Suppressor macrophage (primary cell): ENCODE results near the gene STUB1.

ENCODE experiments used
- DNase-seq, 4 experiments: peaks; one replicate each; pipeline ENCODE4 v3.0.0-alpha.2; 2020 to 2022

The STUB1 gene

DNA sequence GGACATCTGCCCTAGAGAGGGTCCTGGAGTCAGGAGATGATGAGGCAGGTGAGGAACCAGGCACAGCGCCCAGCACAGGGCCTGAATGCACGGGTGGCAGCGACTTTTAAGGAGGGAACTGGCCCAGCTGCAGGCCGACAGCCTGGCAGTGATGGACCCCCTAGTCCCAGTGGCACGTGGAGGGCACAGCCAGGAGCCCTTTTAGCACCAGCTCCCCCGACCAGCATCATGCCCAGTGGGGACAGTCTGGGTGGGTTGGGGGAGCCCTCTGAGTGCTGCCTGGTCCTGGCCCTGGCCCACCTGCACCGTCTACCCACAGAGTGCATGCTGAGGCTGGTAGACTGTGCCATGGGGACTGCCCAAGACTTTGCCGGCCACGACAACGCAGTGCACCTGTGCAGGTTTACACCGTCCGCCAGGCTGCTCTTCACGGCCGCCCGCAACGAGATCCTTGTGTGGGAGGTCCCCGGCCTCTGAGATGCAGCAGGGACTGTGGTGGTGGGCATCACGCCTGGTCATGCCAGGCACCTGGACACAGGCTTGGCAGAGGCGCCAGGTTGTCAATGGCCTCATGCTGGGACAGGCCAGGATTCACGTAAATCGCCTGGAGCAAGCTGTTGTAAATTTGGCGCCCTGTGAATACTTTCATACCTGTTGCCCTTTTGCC, 13.0 kb upstream of the STUB1 start:
- no peak for DNase-seq

DNA sequence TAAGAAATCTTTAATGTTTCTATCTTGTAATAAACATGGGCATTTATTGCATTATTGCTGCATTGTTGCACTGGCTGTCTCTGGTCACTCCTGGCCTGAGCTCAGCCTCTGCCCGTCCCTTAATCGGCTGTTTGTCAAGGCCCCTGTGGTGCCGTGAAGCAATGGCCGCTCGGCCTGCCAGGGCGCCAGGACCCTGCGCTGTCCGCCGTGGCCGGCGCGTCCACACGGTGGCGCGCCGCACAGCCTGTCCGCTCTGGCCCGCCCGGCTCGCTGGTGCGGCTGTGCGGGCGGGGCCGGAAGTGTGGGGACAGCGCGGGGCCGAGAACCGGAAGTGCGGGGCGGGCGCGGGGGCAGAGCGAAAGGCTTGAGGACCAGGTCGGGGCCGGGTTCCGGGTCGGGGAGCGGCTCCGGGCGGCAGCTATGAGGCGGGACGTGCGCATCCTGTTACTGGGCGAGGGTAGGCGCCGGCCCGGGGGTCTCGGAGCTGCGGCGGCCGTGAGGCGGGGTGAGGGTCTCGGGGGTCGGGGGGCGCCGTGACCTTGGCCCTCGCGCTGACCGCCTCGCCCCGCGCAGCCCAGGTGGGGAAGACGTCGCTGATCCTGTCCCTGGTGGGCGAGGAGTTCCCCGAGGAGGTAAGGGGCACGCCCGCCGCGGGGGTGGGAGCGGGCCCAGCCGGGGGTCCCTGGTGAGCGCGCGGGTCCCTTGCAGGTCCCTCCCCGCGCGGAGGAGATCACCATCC, 12.3 kb upstream of the STUB1 start, which contains the start of gene RHOT2:
Gene RHOT2, plus strand, starts transcription at position 353 of the 739 bp plus-strand sequence. Its CDS starts 68 bp downstream, at position 421.
- peak; percentile 96 to 99 (median 98) for DNase-seq

DNA sequence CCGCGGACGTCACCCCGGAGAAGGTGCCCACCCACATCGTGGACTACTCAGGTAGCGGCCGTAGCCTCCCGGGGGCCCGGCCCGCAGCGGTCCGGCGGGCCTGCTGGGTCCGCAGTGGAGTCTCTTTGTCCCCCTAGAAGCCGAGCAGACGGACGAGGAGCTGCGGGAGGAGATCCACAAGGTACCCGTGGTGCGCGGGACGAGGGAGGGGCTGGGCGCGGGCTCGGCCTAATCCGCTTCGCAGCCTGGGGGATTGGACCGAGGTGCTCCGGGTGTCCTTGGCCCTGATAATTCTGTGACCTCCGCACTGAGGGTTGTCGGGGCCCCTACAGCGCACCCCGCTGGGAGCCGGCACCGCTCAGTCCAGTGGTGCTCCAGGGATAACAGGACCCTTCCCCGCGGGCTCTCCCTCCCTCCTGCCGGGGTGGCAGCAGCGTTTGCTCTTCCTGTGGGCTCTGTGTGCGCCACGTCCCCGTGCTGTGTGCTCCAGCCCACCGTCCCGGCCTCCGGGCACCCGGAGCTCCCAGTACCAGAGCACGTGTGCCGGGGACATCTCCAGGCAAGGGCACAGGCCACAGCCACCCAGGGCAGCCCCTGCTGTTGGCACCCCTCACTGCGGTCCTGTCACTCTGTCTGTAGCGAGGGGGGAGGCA, 11.6 kb upstream of the STUB1 start:
- DNase-seq: peak in 3 of 4 experiments; percentile 7 to 41 (median 19)

DNA sequence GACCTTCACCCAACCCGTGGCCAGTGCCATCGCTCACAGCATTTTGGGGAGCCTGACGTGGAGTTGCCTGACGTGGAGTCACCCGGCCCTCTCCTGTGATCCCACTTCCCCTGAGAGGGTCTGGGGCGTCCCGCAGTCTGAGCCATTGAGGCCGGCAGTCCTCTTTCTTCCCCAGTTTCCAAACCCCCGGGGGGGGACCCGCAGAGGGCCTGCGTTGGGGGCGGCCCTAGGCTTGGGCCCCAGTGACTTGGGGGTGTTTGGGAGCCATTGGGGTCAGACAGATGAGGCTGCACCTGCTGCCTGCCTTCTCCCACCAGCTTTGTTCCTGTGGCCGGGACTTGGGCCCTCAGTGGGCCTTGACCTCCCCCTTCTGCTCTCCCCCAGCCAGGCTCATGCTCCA, 10.5 kb upstream of the STUB1 start:
- DNase-seq: no peak

DNA sequence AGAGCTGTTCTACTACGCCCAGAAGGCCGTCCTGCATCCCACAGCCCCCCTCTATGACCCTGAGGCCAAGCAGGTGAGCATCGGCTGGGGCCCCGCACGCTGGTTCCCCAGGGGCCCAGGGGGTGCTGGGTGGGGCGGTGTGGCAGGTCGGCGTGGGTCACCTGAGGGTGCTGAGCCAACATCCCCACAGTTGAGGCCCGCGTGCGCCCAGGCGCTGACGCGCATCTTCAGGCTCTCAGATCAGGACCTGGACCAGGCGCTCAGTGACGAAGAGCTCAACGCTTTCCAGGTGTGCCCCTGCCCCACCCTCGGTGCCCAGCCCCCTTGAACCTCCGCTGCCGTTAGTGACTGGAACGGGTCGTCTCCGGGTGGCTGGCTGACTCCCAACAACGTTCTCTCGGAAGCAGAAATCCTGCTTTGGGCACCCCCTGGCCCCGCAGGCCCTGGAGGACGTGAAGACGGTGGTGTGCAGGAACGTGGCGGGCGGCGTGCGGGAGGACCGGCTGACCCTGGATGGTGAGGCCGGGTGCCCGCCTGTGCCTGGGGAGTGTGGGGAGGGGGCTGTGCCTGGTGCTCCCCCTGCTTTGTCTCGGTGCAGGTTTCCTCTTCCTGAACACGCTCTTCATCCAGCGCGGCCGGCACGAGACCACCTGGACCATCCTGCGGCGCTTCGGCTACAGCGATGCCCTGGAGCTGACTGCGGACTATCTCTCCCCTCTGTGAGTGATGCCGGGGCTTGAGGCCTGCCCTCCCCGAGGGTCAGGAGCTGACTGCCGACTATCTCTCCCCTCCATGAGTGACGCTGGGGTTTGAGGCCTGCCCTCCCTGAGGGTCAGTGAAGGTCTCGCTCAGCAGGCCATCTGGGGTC, 9.5 kb upstream of the STUB1 start:
- no peak for DNase-seq

DNA sequence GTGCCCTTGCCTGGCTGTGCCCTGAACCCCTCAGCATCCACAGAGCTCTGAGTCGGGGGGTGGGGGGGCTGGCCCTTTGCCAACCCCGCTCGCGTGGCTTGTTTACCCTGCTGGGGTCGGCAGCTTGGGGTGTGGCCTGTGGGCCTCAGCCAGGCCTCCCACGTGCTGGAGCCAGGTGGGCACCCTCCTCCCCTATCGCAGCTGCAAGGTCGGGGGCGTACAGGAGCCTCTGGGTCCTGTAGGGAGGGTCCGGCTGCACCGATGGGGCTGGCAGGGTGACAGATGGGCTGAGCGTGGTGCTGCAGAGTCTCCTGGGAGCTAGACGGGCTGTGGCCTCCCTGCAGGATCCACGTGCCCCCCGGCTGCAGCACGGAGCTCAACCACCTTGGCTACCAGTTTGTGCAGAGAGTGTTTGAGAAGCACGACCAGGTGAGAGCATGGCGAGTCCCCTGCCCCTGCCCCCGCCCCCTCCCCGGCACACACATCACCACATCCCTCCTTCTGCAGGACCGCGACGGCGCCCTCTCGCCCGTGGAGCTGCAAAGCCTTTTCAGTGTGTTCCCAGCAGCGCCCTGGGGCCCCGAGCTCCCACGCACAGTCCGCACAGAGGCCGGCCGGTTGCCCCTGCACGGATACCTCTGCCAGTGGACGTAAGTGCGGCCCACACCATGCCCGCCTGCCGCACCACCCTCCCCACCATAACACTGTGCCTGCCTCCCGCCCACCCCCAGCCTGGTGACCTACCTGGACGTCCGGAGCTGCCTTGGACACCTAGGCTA, 8.7 kb upstream of the STUB1 start:
- no peak for DNase-seq

DNA sequence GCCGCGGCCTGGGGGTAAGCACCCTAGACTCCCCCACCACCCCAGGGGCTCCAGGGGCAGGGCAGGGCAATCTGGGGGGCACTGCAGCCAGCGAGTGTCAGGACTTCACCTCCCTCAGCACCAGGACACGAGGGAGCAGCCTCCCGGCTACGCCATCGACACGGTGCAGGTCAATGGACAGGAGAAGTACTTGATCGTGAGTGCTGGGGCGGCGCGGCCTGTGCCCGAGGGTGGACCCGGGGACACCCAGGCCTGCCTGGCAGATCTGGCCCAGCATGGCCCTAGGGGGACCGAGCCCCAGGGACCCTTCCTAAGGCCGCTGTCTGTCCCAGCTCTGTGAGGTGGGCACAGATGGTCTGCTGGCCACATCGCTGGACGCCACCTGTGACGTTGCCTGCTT, 7.8 kb upstream of the STUB1 start:
- no peak for DNase-seq

DNA sequence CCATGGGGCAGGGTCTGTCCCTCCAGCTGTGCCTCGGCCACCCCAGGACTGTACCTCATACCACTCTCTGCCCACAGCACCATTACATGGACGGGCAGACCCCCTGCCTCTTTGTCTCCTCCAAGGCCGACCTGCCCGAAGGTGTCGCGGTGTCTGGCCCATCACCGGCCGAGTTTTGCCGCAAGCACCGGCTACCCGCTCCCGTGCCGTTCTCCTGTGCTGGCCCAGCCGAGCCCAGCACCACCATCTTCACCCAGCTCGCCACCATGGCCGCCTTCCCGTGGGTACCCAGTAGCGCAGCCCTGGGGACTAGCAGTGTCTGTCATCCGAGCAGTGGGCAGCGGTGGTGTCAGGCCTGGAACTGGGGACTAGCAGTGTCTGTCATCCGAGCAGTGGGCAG, 7.4 kb upstream of the STUB1 start:
- no peak for DNase-seq

DNA sequence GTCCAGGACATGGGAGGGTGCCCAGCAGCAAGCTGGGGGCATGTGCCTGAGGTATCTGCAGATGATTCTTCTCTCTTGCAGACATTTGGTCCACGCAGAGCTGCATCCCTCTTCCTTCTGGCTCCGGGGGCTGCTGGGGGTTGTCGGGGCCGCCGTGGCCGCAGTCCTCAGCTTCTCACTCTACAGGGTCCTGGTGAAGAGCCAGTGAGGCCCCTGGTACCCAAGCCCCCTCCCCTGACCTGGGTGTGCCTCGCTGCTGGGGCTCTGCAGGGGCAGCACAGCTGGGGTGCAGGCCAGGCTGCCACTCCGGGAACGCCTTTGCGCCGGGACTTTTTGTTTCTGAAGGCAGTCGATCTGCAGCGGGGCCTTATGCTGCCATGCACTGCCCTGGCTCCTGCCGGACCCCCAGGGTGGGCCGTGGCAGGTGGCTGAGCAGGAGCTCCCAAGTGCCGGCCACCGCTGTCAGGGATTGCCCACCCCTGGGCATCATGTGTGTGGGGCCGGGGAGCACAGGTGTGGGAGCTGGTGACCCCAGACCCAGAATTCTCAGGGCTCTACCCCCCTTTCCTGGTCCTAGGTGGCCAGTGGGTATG, 6.7 kb upstream of the STUB1 start:
- no peak for DNase-seq

DNA sequence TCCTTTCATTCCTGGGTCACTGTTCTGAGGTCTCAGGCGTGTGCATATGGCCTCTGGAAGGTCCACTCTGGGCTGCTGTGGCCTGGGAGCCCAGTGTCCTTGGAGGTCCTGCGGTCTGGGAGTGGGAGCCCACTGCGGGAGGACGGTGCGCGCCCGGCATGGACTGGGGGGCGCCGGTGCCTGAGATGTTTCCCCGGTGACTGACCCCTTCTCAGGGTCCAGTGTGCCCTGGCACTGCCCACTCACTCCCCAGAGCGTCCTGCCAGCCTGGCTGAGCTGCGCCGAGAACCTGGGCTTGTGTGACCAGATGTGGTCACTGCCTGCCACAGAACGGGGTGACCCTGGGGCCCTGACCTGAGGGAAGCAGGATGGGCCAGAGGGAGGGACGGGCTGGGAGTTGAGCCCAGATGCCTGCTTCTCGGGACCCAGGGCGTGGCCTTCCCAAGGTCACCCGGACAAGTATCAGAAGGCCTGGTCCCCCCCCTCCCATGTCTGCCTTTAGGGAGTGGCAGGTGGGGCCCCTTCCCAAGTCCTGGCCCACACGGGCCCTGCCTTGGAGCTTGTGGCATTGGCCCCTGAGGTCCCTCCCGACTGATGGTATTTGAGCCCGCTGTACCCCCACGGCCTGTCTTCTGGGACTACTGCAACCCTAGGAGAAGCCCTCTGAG, 5.9 kb upstream of the STUB1 start:
- DNase-seq: no peak

DNA sequence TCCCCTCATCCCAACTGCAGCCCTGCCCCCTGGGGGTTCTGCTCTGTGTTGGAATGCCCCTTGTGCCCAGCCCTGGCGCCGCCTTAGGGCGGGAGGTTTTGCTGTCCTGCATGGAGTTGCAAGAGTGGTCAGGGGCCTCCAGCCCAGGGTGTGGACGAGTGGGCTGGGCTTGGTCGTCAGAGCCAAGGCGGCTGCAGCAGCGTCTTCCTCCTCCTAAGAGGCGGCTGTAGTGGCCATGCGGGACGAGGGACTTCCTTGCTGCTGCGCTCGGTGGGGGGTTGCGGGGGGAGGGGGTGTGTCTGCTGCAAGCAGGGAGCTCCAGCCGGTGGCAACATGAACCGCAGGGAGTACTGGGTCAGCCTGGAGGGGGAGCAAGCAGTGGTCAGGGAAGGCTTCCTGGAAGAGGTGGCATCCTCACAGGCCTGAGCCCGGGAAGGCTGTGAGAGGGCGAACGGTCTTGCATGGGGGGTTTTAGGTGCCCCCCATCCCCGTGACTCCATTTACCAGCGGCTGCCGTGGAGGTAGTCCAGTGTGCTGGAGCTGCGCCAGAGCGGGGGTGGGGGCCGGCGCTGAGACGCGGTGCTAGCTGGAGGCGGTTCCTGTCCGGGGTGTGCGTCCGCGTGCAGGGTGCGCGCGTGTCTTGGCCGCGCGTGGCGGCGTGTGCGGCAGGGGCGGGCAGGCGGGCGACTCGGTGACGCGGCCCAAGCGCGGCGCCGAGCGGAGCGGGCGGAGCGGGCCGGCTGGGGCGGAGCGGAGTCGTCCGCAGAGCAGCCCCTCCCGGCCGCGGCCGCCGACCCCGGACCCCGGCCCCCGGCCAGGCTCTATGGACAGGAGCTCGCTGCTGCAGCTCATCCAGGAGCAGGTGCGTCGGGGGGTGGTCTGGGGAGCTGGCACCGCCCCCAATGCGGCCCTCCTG, 5.0 kb upstream of the STUB1 start, which contains the start of gene RHBDL1:
Gene RHBDL1, plus strand, starts transcription at position 704 of the 916 bp plus-strand sequence. Its CDS starts 120 bp downstream, at position 824.
- peak; percentile 33 to 74 (median 53) for DNase-seq

DNA sequence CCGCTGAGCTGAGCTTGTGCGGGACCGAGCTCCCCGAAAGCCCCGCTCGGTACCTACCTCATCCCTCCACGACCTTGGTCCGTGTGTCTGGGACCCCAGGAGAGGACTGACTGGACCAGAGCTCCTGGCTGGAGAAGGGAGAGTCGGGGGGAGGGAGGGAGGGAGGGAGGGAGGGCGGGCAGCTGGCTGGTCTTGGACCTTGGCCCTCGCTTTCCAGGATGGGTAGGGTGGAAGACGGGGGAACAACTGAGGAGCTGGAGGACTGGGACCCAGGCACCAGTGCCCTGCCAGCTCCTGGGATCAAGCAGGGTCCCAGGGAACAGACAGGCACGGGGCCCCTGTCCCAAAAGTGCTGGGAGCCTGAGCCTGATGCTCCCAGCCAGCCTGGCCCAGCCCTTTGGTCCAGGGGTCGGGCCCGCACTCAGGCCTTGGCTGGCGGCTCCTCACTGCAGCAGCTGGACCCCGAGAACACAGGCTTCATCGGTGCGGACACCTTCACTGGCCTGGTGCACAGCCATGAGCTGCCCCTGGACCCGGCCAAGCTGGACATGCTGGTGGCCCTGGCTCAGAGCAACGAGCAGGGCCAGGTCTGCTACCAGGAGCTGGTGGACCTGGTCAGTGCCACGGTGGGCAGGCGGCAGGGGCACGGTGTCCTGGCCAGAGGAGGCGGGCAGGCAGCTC, 4.2 kb upstream of the STUB1 start:
- DNase-seq: no peak

DNA sequence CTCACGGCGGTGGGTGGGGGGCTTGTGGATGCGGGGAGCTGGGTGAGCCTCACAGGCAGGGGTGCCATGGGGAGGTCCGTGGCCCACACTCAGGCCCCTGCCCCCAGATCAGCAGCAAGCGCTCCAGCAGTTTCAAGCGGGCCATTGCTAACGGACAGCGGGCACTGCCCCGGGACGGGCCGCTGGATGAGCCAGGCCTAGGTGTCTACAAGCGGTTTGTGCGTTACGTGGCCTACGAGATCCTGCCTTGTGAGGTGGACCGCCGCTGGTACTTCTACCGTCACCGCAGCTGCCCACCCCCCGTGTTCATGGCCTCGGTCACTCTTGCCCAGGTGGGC, 3.7 kb upstream of the STUB1 start:
- DNase-seq: no peak

DNA sequence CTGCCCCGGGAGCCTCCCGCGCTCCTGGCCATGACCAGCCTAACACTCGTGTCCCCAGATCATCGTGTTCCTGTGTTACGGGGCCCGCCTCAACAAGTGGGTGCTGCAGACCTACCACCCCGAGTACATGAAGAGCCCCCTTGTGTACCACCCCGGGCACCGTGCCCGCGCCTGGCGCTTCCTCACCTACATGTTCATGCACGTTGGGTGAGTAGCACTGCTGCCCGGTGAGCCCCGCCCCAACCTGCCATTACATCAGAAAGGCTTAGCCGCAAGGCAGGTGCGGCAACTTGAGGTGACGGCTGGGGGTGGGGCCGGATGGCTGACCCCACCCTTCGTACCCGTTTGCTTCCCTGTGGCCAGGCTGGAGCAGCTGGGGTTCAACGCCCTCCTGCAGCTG, 3.3 kb upstream of the STUB1 start:
- no peak for DNase-seq

DNA sequence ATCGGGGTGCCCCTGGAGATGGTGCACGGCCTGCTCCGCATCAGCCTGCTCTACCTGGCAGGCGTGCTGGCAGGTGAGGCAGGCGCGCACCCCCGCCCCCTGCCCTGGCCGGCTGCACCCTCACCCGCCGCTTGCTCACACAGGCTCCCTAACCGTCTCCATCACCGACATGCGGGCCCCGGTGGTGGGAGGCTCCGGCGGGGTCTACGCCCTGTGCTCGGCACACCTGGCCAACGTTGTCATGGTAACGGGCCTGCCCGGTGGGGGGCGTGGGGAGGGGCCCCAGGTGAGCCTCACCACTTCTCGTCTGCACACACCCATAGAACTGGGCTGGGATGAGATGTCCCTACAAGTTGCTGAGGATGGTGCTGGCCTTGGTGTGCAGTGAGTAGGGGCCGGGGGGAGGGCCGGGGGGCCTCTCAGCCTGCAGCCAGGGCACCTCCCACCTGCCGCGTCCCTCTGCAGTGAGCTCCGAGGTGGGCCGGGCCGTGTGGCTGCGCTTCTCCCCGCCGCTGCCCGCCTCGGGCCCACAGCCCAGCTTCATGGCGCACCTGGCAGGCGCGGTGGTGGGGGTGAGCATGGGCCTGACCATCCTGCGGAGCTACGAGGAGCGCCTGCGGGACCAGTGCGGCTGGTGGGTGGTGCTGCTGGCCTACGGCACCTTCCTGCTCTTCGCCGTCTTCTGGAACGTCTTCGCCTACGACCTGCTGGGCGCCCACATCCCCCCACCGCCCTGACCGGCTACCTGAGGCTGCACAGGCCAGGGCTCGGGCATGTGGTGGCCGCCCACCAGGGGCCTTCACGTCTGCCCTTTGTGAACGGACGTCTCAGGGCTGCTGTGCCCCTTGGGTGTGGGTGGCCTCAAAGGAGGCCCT, 2.7 kb upstream of the STUB1 start:
- no peak for DNase-seq

DNA sequence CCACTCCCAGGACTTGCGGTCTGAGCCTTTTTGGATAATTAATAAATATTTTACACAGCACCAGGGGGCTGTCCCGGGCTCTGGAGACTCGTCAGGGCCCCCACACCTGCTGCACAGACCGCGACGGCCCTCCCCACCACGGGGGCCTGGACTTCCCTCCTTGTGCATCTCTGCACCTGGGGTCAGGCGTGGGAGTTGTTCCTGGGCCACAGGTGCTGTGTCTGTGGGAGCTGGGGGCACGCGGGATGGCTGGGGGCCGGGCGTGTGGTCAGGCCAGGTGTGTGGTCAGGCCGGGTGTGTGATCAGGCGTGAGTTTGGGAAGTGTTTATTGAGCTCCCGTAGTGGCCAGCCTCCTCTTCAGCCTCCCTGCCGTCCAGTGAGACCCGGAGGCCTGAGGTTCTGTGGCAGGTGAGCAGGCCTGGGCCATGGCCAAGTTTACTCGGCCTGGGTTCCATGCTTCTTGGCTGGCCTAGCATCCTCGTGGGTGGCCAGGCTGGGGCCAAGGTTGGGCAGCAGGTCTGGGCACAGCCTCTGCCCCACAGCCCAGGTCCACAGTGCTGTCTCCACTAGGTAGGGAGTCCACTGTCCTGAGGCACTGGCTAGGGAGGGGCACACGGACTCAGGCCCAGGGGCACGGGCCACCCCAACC, 1.9 kb upstream of the STUB1 start:
- no peak for DNase-seq
